Osteoblast (primary cell): ENCODE measurements around the gene GTF2A1L. TPM values are rescaled to one million over a fixed set of nuclear protein-coding genes. Genes with fewer than 3 reads are reported as not detected.
A peak's percentile ranks its signal among the peaks of the same experiment; 100 is the strongest.

ENCODE experiments used
- DNase-seq: peaks from one replicate; pipeline ENCODE4 v3.0.0; 2011; ENCODE audit warnings: low spot score, mixed read lengths; ENCODE audit not compliant: insufficient read length; ENCODE audit errors: missing footprints
- H2AFZ ChIP-seq: 2 replicates; pipeline ENCODE4 v1.6.0; 2011; ENCODE audit warnings: mild to moderate bottlenecking, low read length
- H3K27ac ChIP-seq: 2 replicates; pipeline ENCODE4 v1.5.1; 2011; ENCODE audit warnings: mild to moderate bottlenecking, low read depth, low read length, moderate library complexity
- H3K27me3 ChIP-seq: 2 replicates; pipeline ENCODE4 v1.6.0; 2012; ENCODE audit warnings: mild to moderate bottlenecking, control low read depth, inconsistent platforms, low read length, moderate library complexity; ENCODE audit not compliant: insufficient read depth
- H3K36me3 ChIP-seq: 2 replicates; pipeline ENCODE4 v1.5.1; 2011; ENCODE audit warnings: mild to moderate bottlenecking, low read length, control low read depth, moderate library complexity; ENCODE audit not compliant: insufficient read depth
- H3K4me1 ChIP-seq: 2 replicates; pipeline ENCODE4 v1.5.1; 2011; ENCODE audit warnings: mild to moderate bottlenecking, low read length, control low read depth, moderate library complexity; ENCODE audit not compliant: insufficient read depth
- H3K4me2 ChIP-seq: 2 replicates; pipeline ENCODE4 v1.6.0; 2011; ENCODE audit warnings: mild to moderate bottlenecking, low read length; ENCODE audit not compliant: insufficient read depth
- H3K4me3 ChIP-seq: fragments of 200-600 bp; sonication (generic); 3 replicates; pipeline ENCODE4 v1.5.1; 2012; ENCODE audit warnings: mild to moderate bottlenecking, low read length, inconsistent platforms; ENCODE audit not compliant: insufficient read depth
- H3K79me2 ChIP-seq: 2 replicates; pipeline ENCODE4 v1.6.0; 2012; ENCODE audit warnings: mild to moderate bottlenecking, low read length, control low read depth, inconsistent platforms; ENCODE audit not compliant: insufficient read depth
- H3K9me3 ChIP-seq: 2 replicates; pipeline ENCODE4 v1.5.1; 2011; ENCODE audit warnings: low read depth, low read length, control low read depth
- H4K20me1 ChIP-seq: 2 replicates; pipeline ENCODE4 v1.6.0; 2012; ENCODE audit warnings: mild to moderate bottlenecking, low read length, control low read depth; ENCODE audit not compliant: insufficient read depth
- total RNA-seq: library from RNA; depleted of rRNA; stranded (reverse); fragments of >200 nt; gene quantifications from 2 replicates; pipeline ENCODE4 v1.2.3, GENCODE V29; 2012
- TF ChIP-seq, protein P1 (sequence below): IDR thresholded peaks from 2 replicates; pipeline ENCODE4 v1.5.1; 2011; ENCODE audit warnings: mild to moderate bottlenecking, low read depth, low read length, moderate library complexity; ENCODE audit errors: extremely low read depth

Gene GTF2A1L
- total RNA-seq, 1 donor, result 1.1 TPM

DNA sequence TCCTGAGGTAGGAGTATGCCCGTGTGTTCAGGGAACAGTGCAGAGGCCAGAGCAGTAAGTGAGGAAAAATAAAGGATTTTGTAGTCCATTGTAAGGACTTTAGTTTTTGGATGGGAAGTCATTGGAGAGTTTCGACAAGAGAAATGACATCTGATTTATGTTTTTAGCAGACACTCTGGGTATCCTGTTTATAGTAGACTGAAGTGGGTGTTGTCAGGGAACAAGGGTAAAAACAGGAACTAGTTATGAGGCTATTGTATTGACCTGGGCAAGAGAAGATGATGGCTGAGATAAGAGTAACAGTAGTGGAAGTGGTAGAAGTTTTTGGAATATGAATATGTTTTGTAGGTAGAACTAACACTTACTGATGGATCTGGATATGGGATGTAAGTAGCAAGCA is 59.8 kb downstream of the GTF2A1L start:
- Histone ChIP-seq H2AFZ (no peak overlapping the region), H3K4me1 (no peaks in the 10 kb centered on the region), H3K36me3 (no peaks in the 10 kb centered on the region), H3K27ac (no peak overlapping the region), H3K9me3 (no peaks in the 10 kb centered on the region), H3K4me2 (no peak overlapping the region), H3K79me2 (no peaks in the 10 kb centered on the region), H4K20me1 (no peaks in the 10 kb centered on the region), H3K4me3 (no peak overlapping the region), H3K27me3 (no peaks in the 10 kb centered on the region)
- TF ChIP-seq, protein P1, sequence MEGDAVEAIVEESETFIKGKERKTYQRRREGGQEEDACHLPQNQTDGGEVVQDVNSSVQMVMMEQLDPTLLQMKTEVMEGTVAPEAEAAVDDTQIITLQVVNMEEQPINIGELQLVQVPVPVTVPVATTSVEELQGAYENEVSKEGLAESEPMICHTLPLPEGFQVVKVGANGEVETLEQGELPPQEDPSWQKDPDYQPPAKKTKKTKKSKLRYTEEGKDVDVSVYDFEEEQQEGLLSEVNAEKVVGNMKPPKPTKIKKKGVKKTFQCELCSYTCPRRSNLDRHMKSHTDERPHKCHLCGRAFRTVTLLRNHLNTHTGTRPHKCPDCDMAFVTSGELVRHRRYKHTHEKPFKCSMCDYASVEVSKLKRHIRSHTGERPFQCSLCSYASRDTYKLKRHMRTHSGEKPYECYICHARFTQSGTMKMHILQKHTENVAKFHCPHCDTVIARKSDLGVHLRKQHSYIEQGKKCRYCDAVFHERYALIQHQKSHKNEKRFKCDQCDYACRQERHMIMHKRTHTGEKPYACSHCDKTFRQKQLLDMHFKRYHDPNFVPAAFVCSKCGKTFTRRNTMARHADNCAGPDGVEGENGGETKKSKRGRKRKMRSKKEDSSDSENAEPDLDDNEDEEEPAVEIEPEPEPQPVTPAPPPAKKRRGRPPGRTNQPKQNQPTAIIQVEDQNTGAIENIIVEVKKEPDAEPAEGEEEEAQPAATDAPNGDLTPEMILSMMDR, result no peak
- DNase-seq, result no peak

DNA sequence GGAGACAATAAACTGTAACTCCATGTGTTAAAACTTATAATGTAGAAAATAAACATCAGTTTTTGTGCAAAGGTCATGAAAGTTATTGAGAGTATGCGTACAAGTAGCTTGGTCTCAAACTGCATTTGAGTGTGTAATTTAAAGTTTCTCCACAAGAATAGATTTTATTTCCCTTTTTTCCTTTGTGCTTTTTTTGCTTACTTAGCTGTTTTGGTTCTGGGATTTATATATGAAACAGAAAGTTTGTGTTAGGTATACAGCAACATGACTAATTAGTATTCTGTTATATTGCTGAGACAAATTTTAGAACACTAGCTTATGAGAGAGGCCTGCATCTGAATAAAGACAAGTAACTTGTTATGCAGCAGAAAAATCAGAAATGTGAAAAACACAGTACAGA is 67.5 kb downstream of the GTF2A1L start:
- Histone ChIP-seq H3K4me3 (no peak overlapping the region), H3K27ac (no peak overlapping the region), H3K27me3 (no peaks in the 10 kb centered on the region), H3K9me3 (no peaks in the 10 kb centered on the region), H4K20me1 (no peaks in the 10 kb centered on the region), H3K79me2 (no peaks in the 10 kb centered on the region), H3K36me3 (no peaks in the 10 kb centered on the region), H2AFZ (no peak overlapping the region), H3K4me1 (no peaks in the 10 kb centered on the region), H3K4me2 (no peak overlapping the region)
- no peak for DNase-seq
- TF ChIP-seq, protein P1, result no peak

GRCh38 chr2:48691935-48692691 is 74.5 kb downstream of the GTF2A1L start:
- Histone ChIP-seq H4K20me1 (no peaks in the 10 kb centered on the region), H3K4me1 (peaks cover 8% of the 10 kb centered on the region), H3K36me3 (no peaks in the 10 kb centered on the region), H3K4me2 (no peak overlapping the region), H3K27ac (no peak overlapping the region), H3K79me2 (no peaks in the 10 kb centered on the region), H3K27me3 (no peaks in the 10 kb centered on the region), H3K4me3 (no peak overlapping the region), H3K9me3 (no peaks in the 10 kb centered on the region), H2AFZ (no peak overlapping the region)
- TF ChIP-seq, protein P1, result no peak
- DNase-seq, result peak; percentile 21

- Histone ChIP-seq H3K79me2 (no peaks in the 10 kb centered on the region), H3K4me3 (no peak overlapping the region), H3K9me3 (no peaks in the 10 kb centered on the region), H2AFZ (no peak overlapping the region), H3K27me3 (no peaks in the 10 kb centered on the region), H3K36me3 (no peaks in the 10 kb centered on the region), H4K20me1 (no peaks in the 10 kb centered on the region), H3K27ac (no peak overlapping the region), H3K4me1 (peaks cover 8% of the 10 kb centered on the region), H3K4me2 (no peak overlapping the region)
- TF ChIP-seq, protein P1, result no peak
- no peak for DNase-seq
Observed at GRCh38 chr2:48693066-48693465, 75.4 kb downstream of the GTF2A1L start.
